Erythroblast (primary cell): ENCODE results near the gene LRSAM1.

ENCODE experiments used
- GATA1 ChIP-seq: IDR thresholded peaks from 2 replicates; pipeline ENCODE4 v1.6.1; 2011; ENCODE audit warnings: low read depth, mild to moderate bottlenecking, control low read depth, low read length, moderate library complexity
- POLR2A ChIP-seq: IDR thresholded peaks from 2 replicates; pipeline ENCODE4 v1.6.1; 2011; ENCODE audit warnings: mild to moderate bottlenecking, low read length

- TF ChIP-seq POLR2A (no peak), GATA1 (no peak)
These were observed 84.1 kb downstream of the LRSAM1 start for GRCh38 chr9:127535396-127535795.
